Muscle of leg (tissue), 11 donors: ENCODE results near the gene FAM107B. TPM values are rescaled to one million over a fixed set of nuclear protein-coding genes. Genes with fewer than 3 reads are reported as not detected.

ENCODE experiments used
- DNase-seq: peaks from one replicate; pipeline ENCODE4 v3.0.0; 2013
- H3K27ac ChIP-seq: one replicate; pipeline ENCODE4 v1.5.1; 2013; ENCODE audit warnings: mild to moderate bottlenecking, low read length, control low read depth
- H3K27me3 ChIP-seq: one replicate; pipeline ENCODE4 v1.6.1; 2013; ENCODE audit warnings: low read length; ENCODE audit not compliant: control insufficient read depth, insufficient read depth
- H3K36me3 ChIP-seq: one replicate; pipeline ENCODE4 v1.6.1; 2013; ENCODE audit warnings: low read length; ENCODE audit not compliant: control insufficient read depth, insufficient read depth
- H3K4me1 ChIP-seq: one replicate; pipeline ENCODE4 v1.6.1; 2013; ENCODE audit warnings: low read length; ENCODE audit not compliant: control insufficient read depth, insufficient read depth
- H3K4me3 ChIP-seq: one replicate; pipeline ENCODE4 v1.5.1; 2013; ENCODE audit warnings: low read length, control low read depth
- H3K9me3 ChIP-seq: replicated peaks from 2 replicates; pipeline ENCODE4 v1.6.1; 2013; ENCODE audit warnings: low read depth, low read length; ENCODE audit not compliant: control insufficient read depth
- WGBS: methylation state at CpG from one replicate; pipeline ENCODE4 v1.1.5; 2013; ENCODE audit warnings: missing lambda C conversion rate; ENCODE audit not compliant: insufficient coverage; 5-methylcytosine and 5-hydroxymethylcytosine counted together
- polyA plus RNA-seq, 8 donors: library from polyadenylated mRNA; unstranded; fragments of 120-200 nt; gene quantifications; one replicate each; pipeline versions ENCODE4 v1.2.1 to v1.2.3, GENCODE V29; 2013; ENCODE audit warnings: inconsistent platforms in 1 of 8, low replicate concordance in 1 of 8; ENCODE audit not compliant: insufficient read length in 8 of 8, insufficient read depth in 1 of 8
- total RNA-seq: library from RNA; stranded (reverse); fragments of 120-200 nt; gene quantifications from one replicate; pipeline ENCODE4 v1.2.4, GENCODE V29; 2013

FAM107B gene
- total and polyA plus RNA-seq, 9 donors, result 13.5 to 32.4 (median 18.7) TPM

DNA sequence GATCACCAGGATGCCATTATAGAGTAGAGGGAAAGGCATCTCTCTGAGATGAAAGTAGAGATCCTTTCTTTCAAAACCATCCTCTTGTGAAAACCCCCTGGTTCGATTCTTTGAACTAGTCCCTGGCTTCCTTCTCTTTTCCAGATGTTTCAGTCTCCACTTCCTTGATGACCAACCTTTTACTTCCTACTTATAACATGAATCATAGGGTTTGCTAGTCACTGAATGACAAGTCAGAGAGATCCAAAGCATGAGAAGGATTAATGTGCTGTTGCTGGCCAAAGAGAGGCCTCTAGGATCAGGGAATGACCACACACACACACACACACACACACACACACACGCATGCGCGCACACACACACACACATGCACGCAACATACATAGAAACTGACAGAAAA is 282.9 kb downstream of the FAM107B start:
- DNase-seq, result no peak
- H3K36me3 ChIP-seq, result no peaks in the 10 kb centered on the region
- WGBS, result 50% methylated on average over 2 of the region's 5 CpGs
- H3K9me3 ChIP-seq, result peaks cover 4% of the 10 kb centered on the region
- no peaks in the 10 kb centered on the region for H3K4me1 ChIP-seq
- H3K27ac ChIP-seq, result no peak overlapping the region
- H3K4me3 ChIP-seq, result no peak overlapping the region
- H3K27me3 ChIP-seq, result no peaks in the 10 kb centered on the region

DNA sequence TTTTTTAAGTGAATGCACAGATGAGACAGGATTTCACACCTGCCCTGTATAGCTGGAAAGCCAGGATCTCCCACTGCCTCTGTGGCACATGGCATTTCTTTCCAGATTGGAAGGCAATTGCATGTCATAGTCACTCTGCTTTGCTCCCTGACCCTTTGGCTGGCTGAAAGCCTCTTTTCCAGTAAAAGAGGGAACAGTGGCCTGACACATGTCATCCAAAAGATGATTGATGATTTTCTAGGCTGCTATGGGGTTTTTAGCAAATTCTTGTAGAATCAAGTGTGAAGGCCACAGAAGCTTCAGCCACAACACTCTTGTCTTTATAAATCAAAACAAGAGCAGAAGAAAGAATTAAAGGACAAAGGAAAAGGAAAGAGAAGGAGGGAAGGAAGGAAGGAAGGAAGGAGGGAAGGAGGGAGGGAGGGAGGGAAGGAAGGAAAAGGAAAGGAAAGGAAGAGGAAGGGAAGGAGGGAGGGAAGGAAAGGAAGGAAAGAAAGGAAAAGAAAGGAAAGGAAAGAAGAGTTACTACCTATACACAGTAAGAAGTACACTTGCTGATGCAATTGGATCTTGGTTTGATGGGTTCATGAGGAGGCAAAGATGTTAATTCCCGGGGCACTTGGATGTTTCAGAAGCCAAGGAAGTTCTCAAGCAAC is 285.0 kb downstream of the FAM107B start:
- Histone ChIP-seq H3K9me3 (peaks cover 4% of the 10 kb centered on the region), H3K4me3 (no peak overlapping the region), H3K4me1 (no peaks in the 10 kb centered on the region), H3K27me3 (no peaks in the 10 kb centered on the region), H3K36me3 (no peaks in the 10 kb centered on the region), H3K27ac (no peak overlapping the region)
- WGBS, result no CpG with 5 or more reads among the region's 1 CpG
- DNase-seq, result no peak

GRCh38 chr10:14487488-14487883 is 287.2 kb downstream of the FAM107B start:
- Histone ChIP-seq H3K4me1 (no peaks in the 10 kb centered on the region), H3K36me3 (no peaks in the 10 kb centered on the region), H3K27me3 (no peaks in the 10 kb centered on the region), H3K4me3 (no peak overlapping the region), H3K27ac (no peak overlapping the region), H3K9me3 (peaks cover 4% of the 10 kb centered on the region)
- DNase-seq, result no peak
- 11% methylated on average over 1 of the region's 6 CpGs for WGBS

- no peaks in the 10 kb centered on the region for H3K27me3 ChIP-seq
- no peak for DNase-seq
- no peaks in the 10 kb centered on the region for H3K4me1 ChIP-seq
- no peak overlapping the region for H3K4me3 ChIP-seq
- H3K36me3 ChIP-seq, result no peaks in the 10 kb centered on the region
- peaks cover 1% of the 10 kb centered on the region for H3K9me3 ChIP-seq
- no peak overlapping the region for H3K27ac ChIP-seq
- WGBS, result 67% methylated on average over 11 of the region's 13 CpGs
Measured at GRCh38 chr10:14486777-14487487, 287.8 kb downstream of the FAM107B start.

GRCh38 chr10:14485986-14486385 is 288.7 kb downstream of the FAM107B start:
- WGBS, result 80% methylated on average over 2 of the region's 5 CpGs
- H3K27me3 ChIP-seq, result no peaks in the 10 kb centered on the region
- no peaks in the 10 kb centered on the region for H3K9me3 ChIP-seq

DNA sequence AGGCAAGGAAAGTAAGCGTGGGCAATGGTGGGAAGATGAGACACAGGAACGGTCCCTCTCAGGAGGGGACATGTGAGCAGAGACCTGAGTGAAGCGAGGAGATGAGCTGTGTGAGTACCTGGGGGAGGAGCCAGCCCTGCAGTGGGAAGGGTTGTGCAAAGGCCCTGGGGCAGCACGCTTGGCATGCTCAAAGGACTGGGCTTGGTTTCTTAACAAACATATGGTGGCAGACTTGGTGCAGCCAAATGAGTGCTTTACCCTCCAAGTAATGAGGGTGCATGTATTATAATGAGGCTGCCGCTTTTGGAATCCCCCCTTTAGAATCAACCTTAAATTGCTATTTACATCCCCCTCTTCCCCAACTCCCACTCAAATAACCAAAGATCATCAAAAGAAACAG is 291.3 kb downstream of the FAM107B start:
- no peaks in the 10 kb centered on the region for H3K9me3 ChIP-seq
- no peaks in the 10 kb centered on the region for H3K36me3 ChIP-seq
- WGBS, result 87% methylated on average over 4 of the region's 5 CpGs
- H3K27me3 ChIP-seq, result no peaks in the 10 kb centered on the region
- H3K27ac ChIP-seq, result no peak overlapping the region
- H3K4me3 ChIP-seq, result no peak overlapping the region
- DNase-seq, result no peak
- H3K4me1 ChIP-seq, result peaks cover 5% of the 10 kb centered on the region

More at GRCh38 chr10:14485986-14486385, 288.7 kb downstream of the FAM107B start:
- Histone ChIP-seq H3K4me3 (no peak overlapping the region), H3K4me1 (no peaks in the 10 kb centered on the region), H3K27ac (no peak overlapping the region), H3K36me3 (no peaks in the 10 kb centered on the region)
- DNase-seq, result no peak

GRCh38 chr10:14481752-14482151 is 292.9 kb downstream of the FAM107B start:
- H3K27ac ChIP-seq, result no peak overlapping the region
- WGBS, result 66% methylated on average over 2 of the region's 9 CpGs
- no peak for DNase-seq
- no peaks in the 10 kb centered on the region for H3K36me3 ChIP-seq
- H3K4me1 ChIP-seq, result peaks cover 19% of the 10 kb centered on the region
- no peak overlapping the region for H3K4me3 ChIP-seq
- peaks cover 2% of the 10 kb centered on the region for H3K27me3 ChIP-seq
- H3K9me3 ChIP-seq, result no peaks in the 10 kb centered on the region

DNA sequence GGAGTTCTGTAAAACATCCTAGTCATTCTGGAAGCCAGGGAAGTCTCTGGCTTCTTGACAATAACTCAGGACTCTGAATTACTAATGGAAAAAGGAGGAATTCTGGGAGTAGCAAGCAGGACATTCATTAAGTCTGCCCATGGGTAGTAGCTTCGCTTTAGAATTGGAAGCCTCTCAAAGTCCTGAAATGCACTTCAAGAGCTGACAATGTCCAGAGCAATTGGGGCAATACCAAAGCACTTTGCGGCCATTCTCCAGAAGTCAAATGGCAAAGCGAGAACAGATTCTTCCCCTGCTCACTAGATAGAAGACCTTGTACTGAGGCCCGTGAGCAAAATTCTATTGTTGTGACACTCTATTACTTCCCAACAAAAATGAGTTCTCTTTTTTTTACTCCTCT is 293.7 kb downstream of the FAM107B start:
- Histone ChIP-seq H3K4me3 (no peak overlapping the region), H3K4me1 (peaks cover 26% of the 10 kb centered on the region), H3K27ac (no peak overlapping the region), H3K9me3 (no peaks in the 10 kb centered on the region), H3K36me3 (no peaks in the 10 kb centered on the region), H3K27me3 (peaks cover 6% of the 10 kb centered on the region)
- DNase-seq, result no peak
- WGBS, result 88% methylated on average over 3 of the region's 4 CpGs

GRCh38 chr10:14478604-14479003 is 296.1 kb downstream of the FAM107B start:
- peaks cover 32% of the 10 kb centered on the region for H3K4me1 ChIP-seq
- DNase-seq, result peak; percentile 94
- H3K27ac ChIP-seq, result no peak overlapping the region
- no peak overlapping the region for H3K4me3 ChIP-seq
- no peaks in the 10 kb centered on the region for H3K36me3 ChIP-seq
- WGBS, result no CpG with 5 or more reads among the region's 3 CpGs
- peaks cover 8% of the 10 kb centered on the region for H3K27me3 ChIP-seq
- no peaks in the 10 kb centered on the region for H3K9me3 ChIP-seq

DNA sequence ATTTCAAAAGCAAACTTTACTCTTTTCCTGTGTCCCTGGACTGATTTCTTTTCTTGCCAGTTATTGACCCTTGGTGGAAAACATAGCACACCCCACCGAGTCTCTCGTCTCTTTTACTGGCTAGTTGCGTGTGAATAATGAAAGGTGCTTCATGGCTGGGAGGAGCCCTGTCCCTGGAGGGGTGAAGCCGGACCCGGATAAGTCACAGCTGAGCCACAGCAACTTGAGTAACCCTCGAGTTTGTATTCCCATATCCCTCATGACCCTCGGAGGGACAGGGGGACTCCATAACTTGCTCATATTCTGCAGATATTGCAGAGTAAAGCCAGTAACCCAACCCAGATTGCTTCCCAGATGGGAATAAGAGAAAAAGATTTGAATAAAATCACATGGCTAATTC is 296.5 kb downstream of the FAM107B start:
- 0% methylated on average over 1 of the region's 7 CpGs for WGBS
- DNase-seq, result no peak
- Histone ChIP-seq H3K4me1 (peaks cover 32% of the 10 kb centered on the region), H3K27ac (peak overlapping the region; percentile 32), H3K9me3 (no peaks in the 10 kb centered on the region), H3K4me3 (no peak overlapping the region), H3K27me3 (peaks cover 8% of the 10 kb centered on the region), H3K36me3 (no peaks in the 10 kb centered on the region)
